H9 (cell line): ENCODE results near the gene SLC16A13. TPM values are rescaled to one million over a fixed set of nuclear protein-coding genes. Genes with fewer than 3 reads are reported as not detected.

Experiments used
- DNase-seq: peaks from one replicate; pipeline ENCODE4 v3.0.0-alpha.2; 2017
- H2AFZ ChIP-seq: one replicate; pipeline ENCODE4 v1.6.1; 2013; ENCODE audit warnings: mild to moderate bottlenecking, low read length, control low read depth, moderate library complexity
- H2AK5ac ChIP-seq: 2 replicates; pipeline ENCODE4 v1.6.1; 2013; ENCODE audit warnings: low read length, control low read depth, mixed read lengths; ENCODE audit not compliant: insufficient read length
- H2BK120ac ChIP-seq: one replicate; pipeline ENCODE4 v1.6.1; 2013; ENCODE audit warnings: low read depth, mild to moderate bottlenecking, low read length, control low read depth, inconsistent platforms; ENCODE audit not compliant: poor library complexity, severe bottlenecking
- H2BK12ac ChIP-seq: 2 replicates; pipeline ENCODE4 v1.6.1; 2013; ENCODE audit warnings: low read length, control low read depth, mixed read lengths, low read depth; ENCODE audit not compliant: insufficient read length
- H2BK15ac ChIP-seq: 2 replicates; pipeline ENCODE4 v1.6.1; 2013; ENCODE audit warnings: low read depth, low read length, control low read depth
- H2BK20ac ChIP-seq: one replicate; pipeline ENCODE4 v1.6.1; 2013; ENCODE audit warnings: low read depth, mild to moderate bottlenecking, low read length, control low read depth, inconsistent platforms; ENCODE audit not compliant: poor library complexity, severe bottlenecking
- H2BK5ac ChIP-seq: 2 replicates; pipeline ENCODE4 v1.6.1; 2013; ENCODE audit warnings: low read length, control low read depth, mixed read lengths; ENCODE audit not compliant: insufficient read length
- H3K14ac ChIP-seq: 2 replicates; pipeline ENCODE4 v1.6.1; 2013; ENCODE audit warnings: low read length, control low read depth; ENCODE audit not compliant: insufficient read depth
- H3K18ac ChIP-seq: 2 replicates; pipeline ENCODE4 v1.6.1; 2013; ENCODE audit warnings: low read depth, mild to moderate bottlenecking, mixed read lengths, low read length, control low read depth; ENCODE audit not compliant: insufficient read length
- H3K23ac ChIP-seq: 2 replicates; pipeline ENCODE4 v1.6.1; 2013; ENCODE audit warnings: low read length, control low read depth, mixed read lengths, low read depth; ENCODE audit not compliant: insufficient read length
- H3K23me2 ChIP-seq: 2 replicates; pipeline ENCODE4 v1.6.1; 2013; ENCODE audit warnings: low read depth, mild to moderate bottlenecking, mixed read lengths, low read length, control low read depth; ENCODE audit not compliant: insufficient read length, poor library complexity, severe bottlenecking
- H3K27ac ChIP-seq: 2 replicates; pipeline ENCODE4 v1.5.1; 2013; ENCODE audit warnings: low read length, control low read depth, mixed read lengths, low read depth; ENCODE audit not compliant: insufficient read length
- H3K27me3 ChIP-seq: 2 replicates; pipeline ENCODE4 v1.6.1; 2013; ENCODE audit warnings: low read length, control low read depth, inconsistent platforms; ENCODE audit not compliant: insufficient read depth
- H3K4ac ChIP-seq: 2 replicates; pipeline ENCODE4 v1.6.1; 2013; ENCODE audit warnings: low read depth, mild to moderate bottlenecking, control low read depth, inconsistent platforms, low read length, moderate library complexity
- H3K4me1 ChIP-seq: 2 replicates; pipeline ENCODE4 v1.6.1; 2013; ENCODE audit warnings: low read length, control low read depth, inconsistent platforms; ENCODE audit not compliant: insufficient read depth
- H3K4me2 ChIP-seq: 2 replicates; pipeline ENCODE4 v1.6.1; 2013; ENCODE audit warnings: low read length, control low read depth, mixed read lengths; ENCODE audit not compliant: insufficient read length, insufficient read depth
- H3K56ac ChIP-seq: 2 replicates; pipeline ENCODE4 v1.6.1; 2013; ENCODE audit warnings: low read depth, mild to moderate bottlenecking, mixed read lengths, low read length, control low read depth; ENCODE audit not compliant: insufficient read length
- H3K79me1 ChIP-seq: 2 replicates; pipeline ENCODE4 v1.6.1; 2013; ENCODE audit warnings: low read depth, mild to moderate bottlenecking, moderate library complexity, low read length, control low read depth, inconsistent platforms; ENCODE audit not compliant: insufficient read depth, poor library complexity, severe bottlenecking
- H3K79me2 ChIP-seq: 2 replicates; pipeline ENCODE4 v1.6.1; 2013; ENCODE audit warnings: low read length, control low read depth, inconsistent platforms; ENCODE audit not compliant: insufficient read depth
- H3K9ac ChIP-seq: 2 replicates; pipeline ENCODE4 v1.6.1; 2013; ENCODE audit warnings: low read length, control low read depth, mixed read lengths; ENCODE audit not compliant: insufficient read length; ENCODE audit errors: extremely low read depth
- H3K9me3 ChIP-seq: one replicate; pipeline ENCODE4 v1.6.1; 2013; ENCODE audit warnings: low read depth, low read length, inconsistent platforms; ENCODE audit not compliant: control insufficient read depth
- H3T11ph ChIP-seq: one replicate; pipeline ENCODE4 v1.6.1; 2013; ENCODE audit warnings: mild to moderate bottlenecking, low read length, control low read depth, inconsistent platforms
- H4K20me1 ChIP-seq: one replicate; pipeline ENCODE4 v1.6.1; 2013; ENCODE audit not compliant: control insufficient read depth, insufficient read length, insufficient read depth
- H4K5ac ChIP-seq: 2 replicates; pipeline ENCODE4 v1.6.1; 2013; ENCODE audit warnings: low read depth, mild to moderate bottlenecking, mixed read lengths, low read length, control low read depth; ENCODE audit not compliant: insufficient read length
- H4K8ac ChIP-seq: replicated peaks from 2 replicates; pipeline ENCODE4 v1.6.1; 2013; ENCODE audit warnings: low read length, control low read depth, mixed read lengths, low read depth; ENCODE audit not compliant: insufficient read length
- H4K91ac ChIP-seq: 2 replicates; pipeline ENCODE4 v1.6.1; 2013; ENCODE audit warnings: low read depth, mild to moderate bottlenecking, moderate library complexity, mixed read lengths, low read length, control low read depth; ENCODE audit not compliant: insufficient read length
- H3K27ac Mint-ChIP-seq, 3 experiments: 2 replicates in 2 of 3; 3 replicates in 1 of 3; pipeline ENCODE4 v1.8.0; 2020 to 2021; ENCODE audit warnings: mixed read lengths in 3 of 3, mild to moderate bottlenecking in 1 of 3, moderate library complexity in 1 of 3
- H3K27me3 Mint-ChIP-seq: 2 replicates; pipeline ENCODE4 v1.8.0; 2021; ENCODE audit warnings: low read depth, mild to moderate bottlenecking, moderate library complexity, mixed read lengths
- H3K36me3 Mint-ChIP-seq, 3 experiments: 2 replicates in 2 of 3; 3 replicates in 1 of 3; pipeline ENCODE4 v1.8.0; 2020 to 2021; ENCODE audit warnings: low read depth in 3 of 3, mixed read lengths in 3 of 3; ENCODE audit not compliant: insufficient read depth in 1 of 3
- H3K4me1 Mint-ChIP-seq, 2 experiments: 2 replicates each; pipeline ENCODE4 v1.8.0; 2020; ENCODE audit warnings: mixed read lengths in 2 of 2
- H3K4me3 Mint-ChIP-seq, 2 experiments: 2 replicates in 1 of 2; 3 replicates in 1 of 2; pipeline ENCODE4 v1.8.0; 2020 to 2021; ENCODE audit warnings: mild to moderate bottlenecking in 2 of 2, mixed read lengths in 2 of 2, moderate library complexity in 1 of 2
- H3K9me3 Mint-ChIP-seq, 2 experiments: 2 replicates in 1 of 2; 3 replicates in 1 of 2; pipeline ENCODE4 v1.8.0; 2020; ENCODE audit warnings: mild to moderate bottlenecking in 2 of 2, mixed read lengths in 2 of 2, moderate library complexity in 1 of 2
- WGBS: extraction: QIAGEN DNeasy Blood & Tissue Kit; methylation state at CpG from one replicate; pipeline ENCODE4 v1.1.7; 2013; ENCODE audit warnings: missing lambda C conversion rate, low lambda C conversion rate, mixed read lengths; ENCODE audit not compliant: insufficient read length; ENCODE audit errors: extremely low coverage; 5-methylcytosine and 5-hydroxymethylcytosine counted together
- total RNA-seq: library from RNA; stranded (reverse); gene quantifications from 2 replicates; pipeline ENCODE4 v1.2.1, GENCODE V29; 2021
- TF ChIP-seq, protein P1 (sequence below): fragments of 200-600 bp; sonication (generic); conservative IDR thresholded peaks from 3 replicates; pipeline ENCODE4 v1.8.0; 2021; ENCODE audit warnings: antibody characterized with exemption, mild to moderate bottlenecking

SLC16A13 gene
- total RNA-seq, 1 experiment from 2014 or later = 6.1 TPM

DNA sequence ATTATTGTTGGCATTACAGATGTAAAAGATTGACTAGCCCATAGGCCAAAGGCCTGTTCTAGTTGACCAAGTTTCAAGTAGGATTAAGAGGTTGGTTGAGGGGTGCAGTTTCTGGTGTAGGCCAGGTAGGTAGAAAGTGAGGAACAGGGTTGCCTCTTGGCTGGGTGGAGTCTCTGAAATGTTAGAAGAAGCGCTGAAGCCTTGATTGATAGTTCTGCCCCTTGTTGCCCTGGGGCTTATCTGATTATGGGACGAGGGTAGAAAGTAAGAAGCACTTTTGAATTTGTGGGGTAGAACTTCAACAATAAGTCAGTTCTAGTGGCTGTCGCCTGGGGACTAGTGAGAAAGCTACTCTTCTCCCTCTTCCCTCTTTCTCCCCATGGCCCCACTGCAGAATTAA is 6.7 kb upstream of the SLC16A13 start:
- no peak overlapping the region for H3K23ac ChIP-seq
- H4K91ac ChIP-seq = no peak overlapping the region
- no peak overlapping the region for H2BK5ac ChIP-seq
- TF ChIP-seq, protein P1, sequence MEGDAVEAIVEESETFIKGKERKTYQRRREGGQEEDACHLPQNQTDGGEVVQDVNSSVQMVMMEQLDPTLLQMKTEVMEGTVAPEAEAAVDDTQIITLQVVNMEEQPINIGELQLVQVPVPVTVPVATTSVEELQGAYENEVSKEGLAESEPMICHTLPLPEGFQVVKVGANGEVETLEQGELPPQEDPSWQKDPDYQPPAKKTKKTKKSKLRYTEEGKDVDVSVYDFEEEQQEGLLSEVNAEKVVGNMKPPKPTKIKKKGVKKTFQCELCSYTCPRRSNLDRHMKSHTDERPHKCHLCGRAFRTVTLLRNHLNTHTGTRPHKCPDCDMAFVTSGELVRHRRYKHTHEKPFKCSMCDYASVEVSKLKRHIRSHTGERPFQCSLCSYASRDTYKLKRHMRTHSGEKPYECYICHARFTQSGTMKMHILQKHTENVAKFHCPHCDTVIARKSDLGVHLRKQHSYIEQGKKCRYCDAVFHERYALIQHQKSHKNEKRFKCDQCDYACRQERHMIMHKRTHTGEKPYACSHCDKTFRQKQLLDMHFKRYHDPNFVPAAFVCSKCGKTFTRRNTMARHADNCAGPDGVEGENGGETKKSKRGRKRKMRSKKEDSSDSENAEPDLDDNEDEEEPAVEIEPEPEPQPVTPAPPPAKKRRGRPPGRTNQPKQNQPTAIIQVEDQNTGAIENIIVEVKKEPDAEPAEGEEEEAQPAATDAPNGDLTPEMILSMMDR = no peak
- no peak overlapping the region for H2AFZ ChIP-seq
- H3K4me3 Mint-ChIP-seq = no peak overlapping the region
- DNase-seq = no peak
- H3K4me1 ChIP-seq = no peaks in the 10 kb centered on the region
- peaks cover 10 to 47% (median 27%) of the 10 kb centered on the region in 3 experiments for H3K36me3 Mint-ChIP-seq
- H2BK20ac ChIP-seq = no peak overlapping the region
- H3K4ac ChIP-seq = no peak overlapping the region
- H2BK120ac ChIP-seq = no peak overlapping the region
- no peaks in the 10 kb centered on the region for H3K9me3 Mint-ChIP-seq
- no peak overlapping the region for H3T11ph ChIP-seq
- H3K27me3 ChIP-seq = no peaks in the 10 kb centered on the region
- no peaks in the 10 kb centered on the region for H3K79me1 ChIP-seq
- no peak overlapping the region for H3K27ac Mint-ChIP-seq
- H3K4me2 ChIP-seq = no peak overlapping the region
- H4K5ac ChIP-seq = no peak overlapping the region
- H4K20me1 ChIP-seq = no peaks in the 10 kb centered on the region
- no peaks in the 10 kb centered on the region for H3K79me2 ChIP-seq
- no peak overlapping the region for H2AK5ac ChIP-seq
- H3K23me2 ChIP-seq = no peaks in the 10 kb centered on the region
- no peak overlapping the region for H2BK15ac ChIP-seq
- H3K4me1 Mint-ChIP-seq = peaks cover 2 to 3% of the 10 kb centered on the region in 2 experiments; a peak in 3 of 4 replicates
- H2BK12ac ChIP-seq = no peak overlapping the region
- H3K27ac ChIP-seq = no peak overlapping the region
- no peak overlapping the region for H3K56ac ChIP-seq
- WGBS = no CpG with 5 or more reads among the region's 3 CpGs
- peaks cover 13% of the 10 kb centered on the region for H3K27me3 Mint-ChIP-seq
- H3K9ac ChIP-seq = no peak overlapping the region
- no peak overlapping the region for H3K18ac ChIP-seq
- no peak overlapping the region for H4K8ac ChIP-seq
- no peaks in the 10 kb centered on the region for H3K9me3 ChIP-seq
- H3K14ac ChIP-seq = no peak overlapping the region
